WI38 (cell line): ENCODE measurements around the gene PXDN.
"Not testable (repeated sequence)": the region's sequence is repeated elsewhere in the genome, so short reads cannot be mapped to it uniquely, and the experiment has no call there.

Source experiments
- H3K4me3 ChIP-seq: 2 replicates; pipeline ENCODE4 v1.5.1; 2011; ENCODE audit warnings: low read depth, mild to moderate bottlenecking, control low read depth, low read length
- TF ChIP-seq, protein P1 (sequence below): IDR thresholded peaks from 2 replicates; pipeline ENCODE4 v1.5.1; 2012; ENCODE audit warnings: low read depth, mild to moderate bottlenecking, control low read depth, low read length

The PXDN gene

GRCh38 chr2:1682181-1682440 is 62.2 kb downstream of the PXDN start:
- H3K4me3 ChIP-seq = no peak overlapping the region
- TF ChIP-seq, protein P1, sequence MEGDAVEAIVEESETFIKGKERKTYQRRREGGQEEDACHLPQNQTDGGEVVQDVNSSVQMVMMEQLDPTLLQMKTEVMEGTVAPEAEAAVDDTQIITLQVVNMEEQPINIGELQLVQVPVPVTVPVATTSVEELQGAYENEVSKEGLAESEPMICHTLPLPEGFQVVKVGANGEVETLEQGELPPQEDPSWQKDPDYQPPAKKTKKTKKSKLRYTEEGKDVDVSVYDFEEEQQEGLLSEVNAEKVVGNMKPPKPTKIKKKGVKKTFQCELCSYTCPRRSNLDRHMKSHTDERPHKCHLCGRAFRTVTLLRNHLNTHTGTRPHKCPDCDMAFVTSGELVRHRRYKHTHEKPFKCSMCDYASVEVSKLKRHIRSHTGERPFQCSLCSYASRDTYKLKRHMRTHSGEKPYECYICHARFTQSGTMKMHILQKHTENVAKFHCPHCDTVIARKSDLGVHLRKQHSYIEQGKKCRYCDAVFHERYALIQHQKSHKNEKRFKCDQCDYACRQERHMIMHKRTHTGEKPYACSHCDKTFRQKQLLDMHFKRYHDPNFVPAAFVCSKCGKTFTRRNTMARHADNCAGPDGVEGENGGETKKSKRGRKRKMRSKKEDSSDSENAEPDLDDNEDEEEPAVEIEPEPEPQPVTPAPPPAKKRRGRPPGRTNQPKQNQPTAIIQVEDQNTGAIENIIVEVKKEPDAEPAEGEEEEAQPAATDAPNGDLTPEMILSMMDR = no peak

GRCh38 chr2:1681323-1682180 is 62.8 kb downstream of the PXDN start:
- H3K4me3 ChIP-seq = no peak overlapping the region
- TF ChIP-seq, protein P1 = no peak

GRCh38 chr2:1681017-1681318 is 63.3 kb downstream of the PXDN start:
- TF ChIP-seq, protein P1 = no peak
- H3K4me3 ChIP-seq = no peak overlapping the region

GRCh38 chr2:1680222-1681016 is 63.9 kb downstream of the PXDN start:
- TF ChIP-seq, protein P1 = no peak
- no peak overlapping the region for H3K4me3 ChIP-seq

GRCh38 chr2:1679488-1680039 is 64.8 kb downstream of the PXDN start:
- not testable (repeated sequence) for H3K4me3 ChIP-seq

DNA sequence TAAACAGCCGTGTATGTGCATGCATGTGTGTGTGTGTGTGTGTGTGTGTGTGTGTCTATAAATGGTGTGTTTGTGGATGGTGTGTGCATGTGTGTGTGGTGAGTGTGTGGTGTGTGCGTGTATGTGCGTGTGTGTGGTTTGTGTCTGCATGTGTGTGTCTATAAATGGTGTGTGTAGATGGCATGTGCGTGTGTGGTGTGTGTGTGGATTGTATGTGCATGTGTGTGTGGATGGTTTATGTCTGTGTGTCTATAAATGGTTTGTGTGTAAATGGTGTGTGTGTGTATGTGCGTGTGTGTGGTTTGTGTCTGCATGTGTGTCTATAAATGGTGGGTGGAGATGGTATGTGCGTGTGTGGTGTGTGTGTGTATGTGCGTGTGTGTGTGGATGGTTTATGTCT is 65.2 kb downstream of the PXDN start:
- not testable (repeated sequence) for H3K4me3 ChIP-seq

- TF ChIP-seq, protein P1 = no peak
- H3K4me3 ChIP-seq = no peak overlapping the region
These were observed 65.7 kb downstream of the PXDN start for GRCh38 chr2:1678609-1679008.

DNA sequence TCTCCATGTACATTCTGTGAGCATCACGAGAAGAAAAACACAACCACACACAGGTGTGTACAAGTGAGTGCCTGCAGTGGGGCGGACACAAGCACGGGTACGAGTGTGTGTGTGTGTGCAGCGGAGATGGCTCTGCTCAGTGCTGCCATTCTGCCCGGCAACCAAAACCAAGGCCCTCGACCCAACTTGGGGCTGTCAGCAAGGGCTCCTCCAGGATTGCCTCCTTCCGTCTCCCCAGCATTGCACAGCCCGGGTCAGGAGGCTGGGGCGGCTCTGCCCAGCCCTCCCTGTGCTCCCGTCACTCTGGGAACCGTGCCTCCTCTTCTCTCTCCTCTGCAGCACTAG is 66.5 kb downstream of the PXDN start:
- TF ChIP-seq, protein P1 = no peak
- H3K4me3 ChIP-seq = no peak overlapping the region
